Natural killer cell (primary cell): ENCODE results near the gene TFAP2C. TPM values are rescaled to one million over a fixed set of nuclear protein-coding genes. Genes with fewer than 3 reads are reported as not detected.

ENCODE experiments used
- ATAC-seq, 3 donors: fragments of 150-1000 bp in 2 of 3; fragments of 200-7000 bp in 1 of 3; cut with Tn5 transposase; 1 replicate in 1 of 3; 2 replicates in 2 of 3; pipeline ENCODE4 v1.10.0; 2021; ENCODE audit warnings: mild to moderate bottlenecking in 2 of 3, moderate library complexity in 2 of 3
- DNase-seq, 2 donors: peaks; one replicate each; pipeline versions ENCODE4 v3.0.0 to v3.0.0-alpha.2; 2013 to 2021; ENCODE audit warnings: mixed read lengths in 1 of 2
- H3K27ac ChIP-seq: one replicate; pipeline ENCODE4 v1.5.1; 2013; ENCODE audit warnings: mild to moderate bottlenecking, low read length
- H3K27me3 ChIP-seq: one replicate; pipeline ENCODE4 v1.6.1; 2013; ENCODE audit warnings: low read length; ENCODE audit not compliant: control insufficient read depth, insufficient read depth
- H3K36me3 ChIP-seq: one replicate; pipeline ENCODE4 v1.6.1; 2013; ENCODE audit warnings: low read length; ENCODE audit not compliant: control insufficient read depth, insufficient read depth
- H3K4me1 ChIP-seq: one replicate; pipeline ENCODE4 v1.6.1; 2013; ENCODE audit warnings: low read length; ENCODE audit not compliant: control insufficient read depth, insufficient read depth
- H3K4me3 ChIP-seq: one replicate; pipeline ENCODE4 v1.5.1; 2013; ENCODE audit warnings: low read length
- H3K9me3 ChIP-seq: one replicate; pipeline ENCODE4 v1.6.1; 2013; ENCODE audit warnings: low read length; ENCODE audit not compliant: control insufficient read depth, insufficient read depth
- H3K27ac Mint-ChIP-seq, 2 donors: one replicate each; pipeline ENCODE4 v1.8.0; 2022; ENCODE audit warnings: mild to moderate bottlenecking in 2 of 2, mixed read lengths in 2 of 2, moderate library complexity in 1 of 2
- H3K27me3 Mint-ChIP-seq, 2 donors: one replicate each; pipeline ENCODE4 v1.8.0; 2022; ENCODE audit warnings: low read depth in 2 of 2, mixed read lengths in 2 of 2
- H3K36me3 Mint-ChIP-seq: one replicate; pipeline ENCODE4 v1.8.0; 2022; ENCODE audit warnings: mixed read lengths
- H3K4me1 Mint-ChIP-seq, 2 donors: one replicate each; pipeline ENCODE4 v1.8.0; 2022; ENCODE audit warnings: mixed read lengths in 2 of 2
- H3K4me3 Mint-ChIP-seq: one replicate; pipeline ENCODE4 v1.8.0; 2022; ENCODE audit warnings: mild to moderate bottlenecking, moderate library complexity, mixed read lengths
- H3K9me3 Mint-ChIP-seq, 2 donors: one replicate each; pipeline ENCODE4 v1.8.0; 2022; ENCODE audit warnings: mixed read lengths in 2 of 2
- WGBS: methylation state at CpG from one replicate; pipeline ENCODE4 v1.1.7; 2013; ENCODE audit warnings: missing lambda C conversion rate; ENCODE audit not compliant: insufficient coverage; 5-methylcytosine and 5-hydroxymethylcytosine counted together
- intact Hi-C: fragments of 100-400 bp; cut with micrococcal nuclease; formaldehyde crosslinking; loops from one replicate; pipeline ENCODE4 v1.14.2; 2022
- total RNA-seq, 4 donors: library from RNA; stranded (reverse); fragments of 120-200 nt in 1 of 4; gene quantifications; one replicate each; pipeline versions ENCODE4 v1.2.3 to v1.2.4, GENCODE V29; 2013 to 2022
- TF ChIP-seq, protein P1 (sequence below): fragments of 200-600 bp; IDR thresholded peaks from one replicate; pipeline ENCODE4 v1.8.0; 2022; ENCODE audit warnings: antibody characterized with exemption

The TFAP2C gene
- total RNA-seq, result not detected
- not detected for total RNA-seq (2013)

DNA sequence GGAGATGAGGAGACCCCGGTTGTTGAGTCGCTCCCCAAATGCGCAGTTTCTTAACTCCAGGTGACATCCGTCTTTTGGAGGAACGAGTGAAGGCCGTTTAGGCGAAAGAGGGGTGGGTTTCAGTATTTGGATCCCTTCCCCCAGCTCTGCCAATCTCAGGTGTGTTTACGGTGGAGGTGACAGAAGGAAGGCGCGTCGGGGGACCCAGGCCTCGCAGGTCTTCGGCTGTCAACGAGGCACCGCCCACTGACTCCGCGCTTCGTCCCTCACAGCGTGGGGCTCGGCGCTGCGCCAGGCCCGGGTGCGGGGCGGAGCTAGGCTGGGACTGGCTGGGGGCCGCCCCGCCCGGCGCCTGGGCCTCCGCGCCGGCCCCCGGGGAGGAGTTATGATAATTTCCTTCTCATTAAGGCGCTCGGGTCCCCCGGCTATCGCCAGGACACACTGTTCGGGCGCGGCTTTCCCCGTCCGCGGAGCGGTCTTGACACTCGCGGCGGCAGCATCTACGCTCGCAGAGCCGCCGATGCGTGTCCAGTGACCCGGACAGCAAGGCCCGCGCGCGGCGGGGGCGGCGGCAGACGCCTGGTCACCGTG lies at the start of gene TFAP2C:
TFAP2C (plus strand) TSS at position 434 of the 591 bp plus-strand sequence. CDS start 239 bp downstream, outside the sequence.
- no peak within 1 kb of the TSS for H3K27ac Mint-ChIP-seq
- Histone ChIP-seq H3K9me3 (no peaks in the 10 kb centered on the region), H3K27ac (no peak within 1 kb of the TSS), H3K4me1 (peaks cover 15% of the 10 kb centered on the region), H3K27me3 (peaks cover 22% of the 10 kb centered on the region), H3K4me3 (no peak within 1 kb of the TSS), H3K36me3 (no peaks in the 10 kb centered on the region)
- TF ChIP-seq, protein P1, sequence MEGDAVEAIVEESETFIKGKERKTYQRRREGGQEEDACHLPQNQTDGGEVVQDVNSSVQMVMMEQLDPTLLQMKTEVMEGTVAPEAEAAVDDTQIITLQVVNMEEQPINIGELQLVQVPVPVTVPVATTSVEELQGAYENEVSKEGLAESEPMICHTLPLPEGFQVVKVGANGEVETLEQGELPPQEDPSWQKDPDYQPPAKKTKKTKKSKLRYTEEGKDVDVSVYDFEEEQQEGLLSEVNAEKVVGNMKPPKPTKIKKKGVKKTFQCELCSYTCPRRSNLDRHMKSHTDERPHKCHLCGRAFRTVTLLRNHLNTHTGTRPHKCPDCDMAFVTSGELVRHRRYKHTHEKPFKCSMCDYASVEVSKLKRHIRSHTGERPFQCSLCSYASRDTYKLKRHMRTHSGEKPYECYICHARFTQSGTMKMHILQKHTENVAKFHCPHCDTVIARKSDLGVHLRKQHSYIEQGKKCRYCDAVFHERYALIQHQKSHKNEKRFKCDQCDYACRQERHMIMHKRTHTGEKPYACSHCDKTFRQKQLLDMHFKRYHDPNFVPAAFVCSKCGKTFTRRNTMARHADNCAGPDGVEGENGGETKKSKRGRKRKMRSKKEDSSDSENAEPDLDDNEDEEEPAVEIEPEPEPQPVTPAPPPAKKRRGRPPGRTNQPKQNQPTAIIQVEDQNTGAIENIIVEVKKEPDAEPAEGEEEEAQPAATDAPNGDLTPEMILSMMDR, result no peak
- 4% methylated on average over 62 of the region's 62 CpGs for WGBS
- ATAC-seq (peak in 1 of 3 donors; percentile 34), DNase-seq (no peak)
- H3K9me3 Mint-ChIP-seq, result no peaks in the 10 kb centered on the region
- intact Hi-C loops, result no loop called here
- peak within 1 kb of the TSS; percentile 68 for H3K4me3 Mint-ChIP-seq
- H3K4me1 Mint-ChIP-seq, result no peaks in the 10 kb centered on the region
- no peaks in the 10 kb centered on the region for H3K36me3 Mint-ChIP-seq
- peaks cover 37 to 61% of the 10 kb centered on the region in 2 donors for H3K27me3 Mint-ChIP-seq

DNA sequence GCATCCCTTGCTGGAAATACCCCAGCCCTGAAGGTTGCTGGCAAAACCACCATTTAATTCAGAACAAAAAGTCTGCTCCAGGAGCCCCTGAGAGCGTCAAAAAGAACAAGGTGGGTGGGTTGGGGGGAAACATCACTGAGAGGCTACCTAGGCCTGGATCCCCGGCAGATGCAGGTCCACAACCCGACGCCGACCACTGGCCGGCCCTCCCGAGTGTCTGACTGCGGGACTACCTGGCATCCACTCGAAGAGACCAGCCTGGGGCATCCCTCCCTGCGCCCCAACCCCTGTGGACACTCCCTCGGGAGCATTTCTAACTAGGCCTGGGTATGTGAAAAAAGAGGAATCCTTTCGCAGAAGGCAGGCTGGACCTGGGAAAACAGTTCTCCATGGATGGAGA lies 48.9 kb upstream of the TFAP2C start:
- TF ChIP-seq, protein P1, result no peak
- WGBS, result 89% methylated on average over 12 of the region's 12 CpGs
- Mint-ChIP-seq H3K4me1 (no peaks in the 10 kb centered on the region), H3K9me3 (no peaks in the 10 kb centered on the region), H3K36me3 (no peaks in the 10 kb centered on the region), H3K27ac (no peak overlapping the region), H3K4me3 (no peak overlapping the region), H3K27me3 (peaks cover 2 to 5% of the 10 kb centered on the region in 2 donors)
- ATAC-seq (no peak), DNase-seq (no peak)
- Histone ChIP-seq H3K9me3 (no peaks in the 10 kb centered on the region), H3K4me1 (no peaks in the 10 kb centered on the region), H3K27me3 (no peaks in the 10 kb centered on the region), H3K4me3 (no peak overlapping the region), H3K36me3 (no peaks in the 10 kb centered on the region), H3K27ac (no peak overlapping the region)
- intact Hi-C loops, result no loop called here

DNA sequence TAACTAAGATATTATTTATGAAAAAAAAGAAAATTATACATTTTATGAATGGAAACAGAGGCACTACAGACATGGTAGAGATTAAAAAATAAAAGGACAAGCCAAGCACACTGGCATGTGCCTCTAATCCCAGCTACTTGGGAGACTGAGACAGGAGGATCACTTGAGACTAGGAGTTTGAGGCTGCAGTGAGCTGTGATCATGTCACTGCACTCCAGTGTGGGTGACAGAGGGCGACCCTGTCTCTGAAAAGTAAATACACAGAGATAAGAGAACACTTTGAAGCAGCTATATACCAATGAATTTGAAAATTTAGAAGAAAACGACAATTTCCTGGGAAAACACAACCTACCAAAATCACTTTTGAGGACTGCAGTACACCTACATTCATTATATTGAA lies 47.4 kb upstream of the TFAP2C start:
- intact Hi-C loops, result no loop called here
- no peak for ATAC-seq
- Histone ChIP-seq H3K9me3 (no peaks in the 10 kb centered on the region), H3K4me1 (no peaks in the 10 kb centered on the region), H3K4me3 (no peak overlapping the region), H3K27me3 (no peaks in the 10 kb centered on the region), H3K27ac (no peak overlapping the region), H3K36me3 (no peaks in the 10 kb centered on the region)
- no peak for DNase-seq
- Mint-ChIP-seq H3K36me3 (no peaks in the 10 kb centered on the region), H3K4me3 (no peak overlapping the region), H3K9me3 (no peaks in the 10 kb centered on the region), H3K27ac (no peak overlapping the region), H3K27me3 (peaks cover 0 to 2% of the 10 kb centered on the region in 2 donors), H3K4me1 (no peaks in the 10 kb centered on the region)
- WGBS, result 77% methylated on average over 2 of the region's 2 CpGs
- TF ChIP-seq, protein P1, result no peak

DNA sequence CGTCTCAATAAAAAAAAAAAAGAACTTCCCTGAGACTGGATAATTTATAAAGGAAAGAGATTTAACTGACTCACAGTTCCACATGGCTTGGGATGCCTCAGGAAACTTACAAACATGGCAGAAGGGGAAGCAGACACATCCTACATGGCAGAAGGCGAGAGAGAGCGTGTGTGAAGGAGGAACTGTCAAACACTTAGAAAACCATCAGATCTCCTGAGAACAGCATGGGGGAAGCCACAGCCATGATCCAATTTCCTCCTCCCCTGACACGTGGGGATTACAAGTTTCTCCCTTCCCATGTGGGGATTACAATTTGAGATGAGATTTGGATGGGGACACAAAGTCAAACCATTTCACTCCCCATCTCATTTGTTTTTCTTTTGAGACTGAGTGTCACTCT lies 46.6 kb upstream of the TFAP2C start:
- ATAC-seq (no peak), DNase-seq (no peak)
- H3K27ac Mint-ChIP-seq, result no peak overlapping the region
- no peaks in the 10 kb centered on the region for H3K4me1 Mint-ChIP-seq
- H3K36me3 ChIP-seq, result no peaks in the 10 kb centered on the region
- H3K36me3 Mint-ChIP-seq, result no peaks in the 10 kb centered on the region
- H3K27ac ChIP-seq, result no peak overlapping the region
- no peaks in the 10 kb centered on the region for H3K9me3 Mint-ChIP-seq
- no peaks in the 10 kb centered on the region for H3K27me3 ChIP-seq
- no peak overlapping the region for H3K4me3 Mint-ChIP-seq
- H3K27me3 Mint-ChIP-seq, result peaks cover 0 to 2% of the 10 kb centered on the region in 2 donors
- no peaks in the 10 kb centered on the region for H3K9me3 ChIP-seq
- intact Hi-C loops, result no loop called here
- H3K4me1 ChIP-seq, result no peaks in the 10 kb centered on the region
- TF ChIP-seq, protein P1, result no peak
- 12% methylated on average over 2 of the region's 4 CpGs for WGBS
- no peak overlapping the region for H3K4me3 ChIP-seq
